NCI-H1417 treated with DMSO at 0.1 percent for 48 hours (cell line): ENCODE data around the gene CARMIL1.

Source experiments
- DNase-seq: peaks from one replicate; lab custom pipeline; 2025; lab: John Stamatoyannopoulos, UW

Gene CARMIL1

GRCh38 chr6:25309886-25310285 is 30.7 kb downstream of the CARMIL1 start:
- DNase-seq: no peak

GRCh38 chr6:25311331-25311840 is 32.2 kb downstream of the CARMIL1 start:
- DNase-seq: no peak

GRCh38 chr6:25312034-25312620 is 33.0 kb downstream of the CARMIL1 start:
- no peak for DNase-seq

GRCh38 chr6:25312703-25313102 is 33.5 kb downstream of the CARMIL1 start:
- no peak for DNase-seq

GRCh38 chr6:25314509-25315175 is 35.5 kb downstream of the CARMIL1 start:
- no peak for DNase-seq

GRCh38 chr6:25315194-25316177 is 36.3 kb downstream of the CARMIL1 start:
- DNase-seq: no peak

GRCh38 chr6:25316626-25317025 is 37.5 kb downstream of the CARMIL1 start:
- no peak for DNase-seq

- DNase-seq: no peak
Measured at GRCh38 chr6:25318589-25318988, 39.4 kb downstream of the CARMIL1 start.

- no peak for DNase-seq
Measured at GRCh38 chr6:25320459-25320858, 41.3 kb downstream of the CARMIL1 start.

GRCh38 chr6:25322692-25323091 is 43.5 kb downstream of the CARMIL1 start:
- no peak for DNase-seq

GRCh38 chr6:25324066-25324762 is 45.0 kb downstream of the CARMIL1 start:
- DNase-seq: no peak

- no peak for DNase-seq
Measured at GRCh38 chr6:25326126-25326525, 47.0 kb downstream of the CARMIL1 start.

- no peak for DNase-seq
Measured at GRCh38 chr6:25326960-25327359, 47.8 kb downstream of the CARMIL1 start.

GRCh38 chr6:25327432-25327831 is 48.3 kb downstream of the CARMIL1 start:
- DNase-seq: no peak

- DNase-seq: no peak
Measured at GRCh38 chr6:25329161-25329817, 50.1 kb downstream of the CARMIL1 start.

GRCh38 chr6:25329982-25330381 is 50.8 kb downstream of the CARMIL1 start:
- DNase-seq: no peak

- no peak for DNase-seq
Measured at GRCh38 chr6:25330796-25331685, 51.9 kb downstream of the CARMIL1 start.

GRCh38 chr6:25332165-25332564 is 53.0 kb downstream of the CARMIL1 start:
- DNase-seq: no peak

- no peak for DNase-seq
Measured at GRCh38 chr6:25332655-25333071, 53.5 kb downstream of the CARMIL1 start.

- DNase-seq: no peak
Measured at GRCh38 chr6:25333471-25333870, 54.3 kb downstream of the CARMIL1 start.
